Retinal pigment epithelial cell (primary cell): ENCODE results near the gene CASKIN1.

Experiments used
- DNase-seq: peaks from one replicate; pipeline ENCODE4 v3.0.0-alpha.2; 2010; ENCODE audit warnings: low read depth
- H3K4me3 ChIP-seq: 2 replicates; pipeline ENCODE4 v1.5.1; 2011; ENCODE audit warnings: mild to moderate bottlenecking, low read length, control low read depth, moderate library complexity
- CTCF ChIP-seq: conservative IDR thresholded peaks from 2 replicates; pipeline ENCODE4 v1.5.1; 2011; ENCODE audit warnings: low read depth, low read length, control low read depth, inconsistent platforms

Gene CASKIN1

GRCh38 chr16:2166263-2167067, 29.9 kb downstream of the CASKIN1 start:
- no peak overlapping the region for H3K4me3 ChIP-seq
- TF ChIP-seq CTCF, result no peak
- no peak for DNase-seq

- H3K4me3 ChIP-seq, result no peak overlapping the region
- DNase-seq, result no peak
- no peak for TF ChIP-seq CTCF
Observed at GRCh38 chr16:2165861-2166260, 30.5 kb downstream of the CASKIN1 start.

- H3K4me3 ChIP-seq, result no peak overlapping the region
- DNase-seq, result no peak
- TF ChIP-seq CTCF, result no peak
Observed at GRCh38 chr16:2163211-2163881, 33.1 kb downstream of the CASKIN1 start.

GRCh38 chr16:2162676-2163118, 33.7 kb downstream of the CASKIN1 start:
- no peak overlapping the region for H3K4me3 ChIP-seq
- no peak for TF ChIP-seq CTCF
- no peak for DNase-seq

- no peak for TF ChIP-seq CTCF
- DNase-seq, result no peak
- H3K4me3 ChIP-seq, result no peak overlapping the region
Observed at GRCh38 chr16:2161911-2162310, 34.5 kb downstream of the CASKIN1 start.

- no peak for DNase-seq
- no peak for TF ChIP-seq CTCF
- no peak overlapping the region for H3K4me3 ChIP-seq
Observed at GRCh38 chr16:2160915-2161551, 35.4 kb downstream of the CASKIN1 start.
